CD4-positive, CD25-positive, alpha-beta regulatory T cell (primary cell): ENCODE measurements around the gene RNFT2. TPM values are rescaled to one million over a fixed set of nuclear protein-coding genes. Genes with fewer than 3 reads are reported as not detected.

Experiments used
- ATAC-seq, 2 donors: fragments of 150-1000 bp; cut with Tn5 transposase; one replicate each; pipeline ENCODE4 v1.10.0; 2021; ENCODE audit warnings: low read depth in 2 of 2, moderate number of reproducible peaks in 2 of 2, moderate library complexity in 1 of 2
- DNase-seq, 3 donors: peaks; one replicate each; pipeline versions ENCODE4 v3.0.0 to v3.0.0-alpha.2; 2012 to 2022; ENCODE audit warnings: mixed read lengths in 1 of 3
- H3K27ac ChIP-seq: one replicate; pipeline ENCODE4 v1.7.0; 2013; ENCODE audit warnings: mild to moderate bottlenecking, low read length; ENCODE audit not compliant: insufficient read depth, poor library complexity, severe bottlenecking
- H3K27me3 ChIP-seq: one replicate; pipeline ENCODE4 v1.7.0; 2013; ENCODE audit warnings: low read length; ENCODE audit not compliant: control insufficient read depth, insufficient read depth
- H3K36me3 ChIP-seq: one replicate; pipeline ENCODE4 v1.7.0; 2013; ENCODE audit warnings: mild to moderate bottlenecking, low read length, moderate library complexity; ENCODE audit not compliant: control insufficient read depth, insufficient read depth
- H3K4me1 ChIP-seq: 2 replicates; pipeline ENCODE4 v1.7.0; 2013; ENCODE audit warnings: mild to moderate bottlenecking, low read length; ENCODE audit not compliant: insufficient read depth, control insufficient read depth, poor library complexity, severe bottlenecking
- H3K4me3 ChIP-seq: one replicate; pipeline ENCODE4 v1.7.0; 2013; ENCODE audit warnings: low read depth, mild to moderate bottlenecking, low read length, moderate library complexity
- H3K9me3 ChIP-seq, 2 experiments: 1 replicate in 1 of 2; 2 replicates in 1 of 2; pipeline ENCODE4 v1.7.0; 2013; ENCODE audit warnings: low read length in 2 of 2, mild to moderate bottlenecking in 1 of 2, moderate library complexity in 1 of 2; ENCODE audit not compliant: control insufficient read depth in 2 of 2
- H3K27ac Mint-ChIP-seq, 3 donors: one replicate each; pipeline ENCODE4 v1.8.0; 2020 to 2022; ENCODE audit warnings: mild to moderate bottlenecking in 3 of 3, mixed read lengths in 3 of 3, moderate library complexity in 2 of 3
- H3K27me3 Mint-ChIP-seq: one replicate; pipeline ENCODE4 v1.8.0; 2022; ENCODE audit warnings: mild to moderate bottlenecking, mixed read lengths
- H3K36me3 Mint-ChIP-seq: one replicate; pipeline ENCODE4 v1.8.0; 2020; ENCODE audit warnings: mixed read lengths
- H3K4me1 Mint-ChIP-seq, 4 donors: one replicate each; pipeline ENCODE4 v1.8.0; 2020 to 2022; ENCODE audit warnings: mixed read lengths in 4 of 4, mild to moderate bottlenecking in 1 of 4
- H3K4me3 Mint-ChIP-seq, 4 donors: one replicate each; pipeline ENCODE4 v1.8.0; 2020 to 2022; ENCODE audit warnings: mild to moderate bottlenecking in 4 of 4, mixed read lengths in 4 of 4, moderate library complexity in 3 of 4
- H3K9me3 Mint-ChIP-seq, 7 donors: one replicate each; pipeline ENCODE4 v1.8.0; 2020 to 2022; ENCODE audit warnings: mixed read lengths in 7 of 7, mild to moderate bottlenecking in 3 of 7, moderate library complexity in 2 of 7
- polyA plus RNA-seq, 4 donors: library from polyadenylated mRNA; unstranded; fragments of 300-500 nt; fragmentation: Illumina TruSeq; gene quantifications; one replicate each; pipeline ENCODE4 v1.2.3, GENCODE V29; 2021
- total RNA-seq: library from RNA; stranded (reverse); gene quantifications from one replicate; pipeline ENCODE4 v1.2.3, GENCODE V29; 2022

Gene RNFT2
- total and polyA plus RNA-seq, 5 donors from 2014 or later: 0.69 to 9.7 (median 2.2) TPM

GRCh38 chr12:116837097-116837496 lies 99.0 kb downstream of the RNFT2 start:
- Mint-ChIP-seq H3K36me3 (peaks cover 9% of the 10 kb centered on the region), H3K9me3 (peaks cover 0 to 4% (median 0%) of the 10 kb centered on the region in 7 donors), H3K4me3 (no peak overlapping the region), H3K4me1 (peaks cover 0 to 4% (median 2%) of the 10 kb centered on the region in 4 donors), H3K27me3 (no peaks in the 10 kb centered on the region), H3K27ac (no peak overlapping the region)
- Histone ChIP-seq H3K4me1 (no peaks in the 10 kb centered on the region), H3K27ac (no peak overlapping the region), H3K9me3 (no peaks in the 10 kb centered on the region), H3K27me3 (no peaks in the 10 kb centered on the region), H3K36me3 (no peaks in the 10 kb centered on the region), H3K4me3 (no peak overlapping the region)
- no peak for ATAC-seq
- no peak for DNase-seq

GRCh38 chr12:116838365-116838764 lies 100.2 kb downstream of the RNFT2 start:
- H3K36me3 ChIP-seq: no peaks in the 10 kb centered on the region
- H3K9me3 Mint-ChIP-seq: peaks cover 0 to 2% (median 0%) of the 10 kb centered on the region in 7 donors
- H3K9me3 ChIP-seq: no peaks in the 10 kb centered on the region
- H3K4me3 Mint-ChIP-seq: no peak overlapping the region
- peaks cover 0 to 4% (median 0%) of the 10 kb centered on the region in 4 donors for H3K4me1 Mint-ChIP-seq
- H3K27me3 ChIP-seq: no peaks in the 10 kb centered on the region
- no peak overlapping the region for H3K27ac Mint-ChIP-seq
- DNase-seq (no peak), ATAC-seq (no peak)
- H3K4me3 ChIP-seq: no peak overlapping the region
- no peak overlapping the region for H3K27ac ChIP-seq
- peaks cover 9% of the 10 kb centered on the region for H3K36me3 Mint-ChIP-seq
- no peaks in the 10 kb centered on the region for H3K4me1 ChIP-seq
- no peaks in the 10 kb centered on the region for H3K27me3 Mint-ChIP-seq

- Histone ChIP-seq H3K4me1 (no peaks in the 10 kb centered on the region), H3K27ac (no peak overlapping the region), H3K4me3 (no peak overlapping the region), H3K27me3 (no peaks in the 10 kb centered on the region), H3K9me3 (no peaks in the 10 kb centered on the region), H3K36me3 (no peaks in the 10 kb centered on the region)
- Mint-ChIP-seq H3K9me3 (peaks cover 0 to 2% (median 0%) of the 10 kb centered on the region in 7 donors), H3K4me3 (no peak overlapping the region), H3K4me1 (peaks cover 0 to 3% (median 0%) of the 10 kb centered on the region in 4 donors), H3K27ac (no peak overlapping the region), H3K27me3 (no peaks in the 10 kb centered on the region), H3K36me3 (peaks cover 7% of the 10 kb centered on the region)
- DNase-seq (no peak), ATAC-seq (no peak)
Observed at GRCh38 chr12:116839287-116839830, 101.2 kb downstream of the RNFT2 start.

DNA sequence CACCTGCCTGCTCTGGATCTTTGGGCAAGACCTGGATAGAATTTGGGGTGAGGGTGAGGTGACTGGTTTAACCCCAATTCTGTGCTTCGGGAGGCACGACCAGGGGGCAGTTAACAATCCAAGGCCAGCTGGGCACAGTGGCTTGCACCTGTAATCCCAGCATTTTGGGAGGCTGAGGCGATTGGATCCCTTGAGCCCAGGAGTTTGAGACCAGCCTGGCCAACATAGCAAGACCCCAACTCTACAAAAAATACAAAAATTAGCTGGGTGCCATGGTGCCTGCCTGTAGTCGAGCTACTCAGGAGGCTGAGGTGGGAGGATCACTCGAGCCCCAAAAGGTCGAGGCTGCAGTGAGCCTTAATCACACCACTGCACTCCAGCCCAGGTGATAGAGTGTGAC lies 105.0 kb downstream of the RNFT2 start:
- Mint-ChIP-seq H3K4me1 (no peaks in the 10 kb centered on the region), H3K9me3 (peaks cover 0 to 3% (median 1%) of the 10 kb centered on the region in 7 donors), H3K27me3 (no peaks in the 10 kb centered on the region), H3K27ac (no peak overlapping the region), H3K4me3 (no peak overlapping the region), H3K36me3 (no peaks in the 10 kb centered on the region)
- no peak overlapping the region for H3K4me3 ChIP-seq
- no peaks in the 10 kb centered on the region for H3K4me1 ChIP-seq
- H3K27ac ChIP-seq: no peak overlapping the region
- DNase-seq (no peak), ATAC-seq (no peak)
- H3K36me3 ChIP-seq: no peaks in the 10 kb centered on the region
- no peaks in the 10 kb centered on the region for H3K27me3 ChIP-seq
- no peaks in the 10 kb centered on the region for H3K9me3 ChIP-seq

- H3K4me3 Mint-ChIP-seq: no peak overlapping the region
- no peaks in the 10 kb centered on the region for H3K4me1 Mint-ChIP-seq
- peaks cover 0 to 3% (median 0%) of the 10 kb centered on the region in 7 donors for H3K9me3 Mint-ChIP-seq
- no peak overlapping the region for H3K4me3 ChIP-seq
- H3K27ac Mint-ChIP-seq: no peak overlapping the region
- H3K27me3 Mint-ChIP-seq: peaks cover 3% of the 10 kb centered on the region
- ATAC-seq (no peak), DNase-seq (no peak)
- H3K36me3 ChIP-seq: no peaks in the 10 kb centered on the region
- H3K4me1 ChIP-seq: no peaks in the 10 kb centered on the region
- H3K27ac ChIP-seq: no peak overlapping the region
- no peaks in the 10 kb centered on the region for H3K9me3 ChIP-seq
- peaks cover 5% of the 10 kb centered on the region for H3K36me3 Mint-ChIP-seq
- H3K27me3 ChIP-seq: no peaks in the 10 kb centered on the region
Observed at GRCh38 chr12:116849216-116849615, 111.1 kb downstream of the RNFT2 start.

DNA sequence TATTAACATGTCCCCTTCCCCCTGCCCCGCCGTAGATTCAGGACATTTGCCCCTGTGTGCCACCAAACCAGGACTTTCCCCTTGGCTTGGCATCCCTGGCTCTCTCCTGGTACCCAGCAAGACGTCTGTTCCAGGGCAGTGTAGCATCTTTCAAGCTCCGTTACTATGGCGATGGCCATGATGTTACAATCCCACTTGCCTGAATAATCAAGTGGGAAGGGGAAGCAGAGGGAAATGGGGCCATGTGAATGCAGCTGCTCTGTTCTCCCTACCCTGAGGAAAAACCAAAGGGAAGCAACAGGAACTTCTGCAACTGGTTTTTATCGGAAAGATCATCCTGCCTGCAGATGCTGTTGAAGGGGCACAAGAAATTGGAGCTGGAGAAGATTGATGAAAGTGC lies 114.2 kb downstream of the RNFT2 start:
- H3K9me3 Mint-ChIP-seq: peaks cover 0 to 5% (median 0%) of the 10 kb centered on the region in 7 donors
- no peak overlapping the region for H3K27ac ChIP-seq
- DNase-seq (no peak), ATAC-seq (no peak)
- no peak overlapping the region for H3K4me3 Mint-ChIP-seq
- peaks cover 7% of the 10 kb centered on the region for H3K27me3 Mint-ChIP-seq
- no peaks in the 10 kb centered on the region for H3K9me3 ChIP-seq
- no peak overlapping the region for H3K4me3 ChIP-seq
- no peaks in the 10 kb centered on the region for H3K27me3 ChIP-seq
- no peaks in the 10 kb centered on the region for H3K4me1 Mint-ChIP-seq
- H3K4me1 ChIP-seq: no peaks in the 10 kb centered on the region
- H3K27ac Mint-ChIP-seq: no peak overlapping the region
- no peaks in the 10 kb centered on the region for H3K36me3 ChIP-seq
- peaks cover 5% of the 10 kb centered on the region for H3K36me3 Mint-ChIP-seq

DNA sequence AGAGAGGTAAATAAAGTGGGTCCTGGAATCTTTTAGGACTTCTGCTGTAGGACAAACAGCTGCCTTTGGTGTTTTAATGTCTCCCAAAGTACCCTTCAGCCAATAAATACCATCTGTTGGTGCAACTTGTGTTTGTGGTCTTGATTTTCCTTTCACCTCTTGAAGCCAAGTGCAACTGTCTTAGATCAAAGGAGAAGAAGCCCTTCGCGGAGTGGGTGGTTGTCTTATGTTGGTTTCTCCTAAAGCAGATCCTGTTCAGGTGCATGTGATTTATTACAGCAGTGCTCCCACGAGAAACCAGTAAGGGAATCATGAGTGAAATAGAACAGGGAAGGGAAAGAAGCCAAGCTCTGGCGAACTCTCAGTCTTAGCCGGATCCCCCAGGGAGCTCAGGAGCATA lies 115.4 kb downstream of the RNFT2 start:
- no peak overlapping the region for H3K27ac Mint-ChIP-seq
- H3K4me3 Mint-ChIP-seq: no peak overlapping the region
- DNase-seq (no peak), ATAC-seq (no peak)
- peaks cover 0 to 5% (median 0%) of the 10 kb centered on the region in 7 donors for H3K9me3 Mint-ChIP-seq
- peaks cover 19% of the 10 kb centered on the region for H3K27me3 Mint-ChIP-seq
- Histone ChIP-seq H3K9me3 (no peaks in the 10 kb centered on the region), H3K4me1 (no peaks in the 10 kb centered on the region), H3K36me3 (no peaks in the 10 kb centered on the region), H3K27ac (no peak overlapping the region), H3K27me3 (no peaks in the 10 kb centered on the region), H3K4me3 (no peak overlapping the region)
- H3K4me1 Mint-ChIP-seq: peaks cover 0 to under 1% (median 0%) of the 10 kb centered on the region in 4 donors
- H3K36me3 Mint-ChIP-seq: peaks cover 5% of the 10 kb centered on the region

DNA sequence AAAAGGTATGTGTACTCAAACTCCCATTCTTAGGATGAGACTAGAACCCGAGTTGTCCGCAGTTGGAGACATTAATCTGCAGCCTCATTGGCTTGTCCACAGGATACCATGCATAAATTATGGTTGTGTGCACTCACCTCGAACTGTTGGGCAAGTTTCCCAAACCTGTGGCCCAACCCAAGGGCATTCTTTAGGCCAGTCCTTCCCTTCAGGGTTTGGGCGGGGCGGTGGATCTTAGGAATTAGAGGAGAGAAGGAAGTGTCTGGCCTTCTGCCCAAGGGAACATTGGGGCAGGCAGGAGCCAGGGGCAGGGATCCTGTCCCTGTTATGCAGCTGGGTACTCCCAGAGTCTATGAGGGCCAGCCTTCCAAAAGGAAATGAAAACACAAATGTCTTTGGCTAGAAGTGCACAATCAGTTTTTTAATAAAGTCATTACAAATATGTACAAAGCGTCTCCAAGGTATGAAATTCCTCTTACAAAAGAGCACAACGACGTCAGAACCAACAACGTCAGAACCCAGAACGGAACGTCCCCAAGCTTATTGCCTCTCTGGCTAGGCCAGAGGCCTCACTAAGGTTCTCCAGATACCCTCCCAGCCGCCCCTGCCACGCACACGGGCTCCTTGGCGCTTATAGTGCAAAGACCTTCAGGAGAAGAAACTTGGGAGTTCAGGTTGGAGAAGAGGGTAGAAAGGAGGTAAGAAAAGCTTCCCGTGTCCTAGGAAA lies 117.8 kb downstream of the RNFT2 start:
- H3K27me3 Mint-ChIP-seq: peaks cover 30% of the 10 kb centered on the region
- H3K4me3 ChIP-seq: no peak overlapping the region
- peaks cover 7% of the 10 kb centered on the region for H3K27me3 ChIP-seq
- H3K4me3 Mint-ChIP-seq: no peak overlapping the region
- peaks cover 0 to 3% (median 0%) of the 10 kb centered on the region in 7 donors for H3K9me3 Mint-ChIP-seq
- H3K9me3 ChIP-seq: no peaks in the 10 kb centered on the region
- H3K4me1 Mint-ChIP-seq: peaks cover 0 to 11% (median 2%) of the 10 kb centered on the region in 4 donors
- H3K36me3 ChIP-seq: no peaks in the 10 kb centered on the region
- DNase-seq (no peak), ATAC-seq (no peak)
- H3K27ac ChIP-seq: no peak overlapping the region
- H3K36me3 Mint-ChIP-seq: peaks cover 5% of the 10 kb centered on the region
- no peak overlapping the region for H3K27ac Mint-ChIP-seq
- H3K4me1 ChIP-seq: peaks cover under 1% of the 10 kb centered on the region
